ENCODE measurements around the gene C12orf50.
A peak's percentile ranks its signal among the peaks of the same experiment; 100 is the strongest.
"Not testable (repeated sequence)": the region's sequence is repeated elsewhere in the genome, so short reads cannot be mapped to it uniquely, and the experiment has no call there.

The C12orf50 gene, protein sequence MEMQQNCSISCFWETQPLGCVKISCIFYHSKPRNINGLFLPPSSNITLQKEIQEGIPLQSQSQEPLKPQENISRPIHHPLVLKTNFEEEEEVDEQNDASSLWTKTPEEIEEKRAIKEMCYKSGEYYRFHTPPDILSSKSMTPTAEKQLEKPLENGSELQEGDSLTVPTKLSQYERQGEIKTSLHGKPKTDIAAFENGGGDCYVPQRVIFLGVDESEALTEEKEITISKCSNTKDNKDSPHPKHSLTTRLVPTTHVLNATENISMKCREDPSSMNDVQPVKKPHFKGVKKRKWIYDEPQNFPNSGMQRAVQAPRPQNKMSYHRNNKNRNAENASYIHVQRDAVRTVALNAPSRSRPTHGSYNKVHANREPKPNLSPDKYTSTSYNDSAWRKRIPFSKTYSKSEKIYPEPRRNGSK

DNA sequence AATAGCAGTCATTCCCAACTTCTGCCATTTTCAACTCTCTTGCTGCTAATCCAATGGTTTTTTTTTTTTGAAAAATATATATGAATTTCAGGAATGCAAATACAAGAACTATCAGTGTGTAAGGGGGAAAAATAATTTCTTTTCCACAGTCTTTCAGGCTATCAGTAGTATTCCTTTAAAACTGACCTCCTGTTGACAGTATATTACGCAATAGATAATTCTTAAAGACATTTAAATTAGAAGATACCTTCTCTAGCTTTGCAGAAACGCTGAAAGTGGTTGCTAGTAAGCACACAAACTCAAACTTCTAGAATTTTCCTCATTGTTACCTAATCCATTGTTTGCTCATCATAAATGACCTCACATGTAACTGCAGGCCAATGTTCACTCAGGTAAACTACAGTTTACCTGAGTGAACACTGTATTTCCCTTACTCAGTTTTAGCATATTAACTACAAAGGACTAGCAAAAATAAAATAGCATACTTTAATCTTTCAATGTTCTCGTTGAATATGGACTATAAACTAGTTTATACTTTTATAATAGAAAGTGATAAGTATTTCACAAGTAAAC is at the start of gene C12orf50:
Gene C12orf50 (minus strand): TSS at position 309 of the 573 bp plus-strand sequence. CDS start 2,439 bp downstream, outside the sequence.
- DNase-seq (ENCODE audit: low read depth in 1 of 2, low spot score in 1 of 2), result no peak

GRCh38 chr12:88067301-88067700 is 38.1 kb upstream of the C12orf50 start:
- no peak for DNase-seq (ENCODE audit: low read depth in 1 of 2, low spot score in 1 of 2)

DNA sequence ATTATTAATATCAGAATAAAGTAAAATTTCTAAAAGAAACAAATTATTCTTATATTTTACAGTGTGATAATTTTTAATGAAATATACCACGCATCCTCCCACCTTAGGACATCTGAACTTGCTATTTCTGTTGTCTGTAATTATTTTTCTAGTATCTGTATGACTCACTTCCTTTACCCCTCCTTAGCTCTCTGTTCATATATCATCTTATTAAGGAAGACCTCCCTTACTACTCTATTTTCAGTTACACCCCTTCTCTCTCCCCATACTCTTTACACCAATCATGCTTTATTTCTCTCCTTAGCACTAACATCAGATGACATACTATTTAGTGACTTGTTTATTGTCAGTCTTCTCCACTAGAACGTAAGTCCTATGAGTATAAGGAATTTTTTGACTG is 34.2 kb upstream of the C12orf50 start:
- no peak for DNase-seq (ENCODE audit: low read depth in 1 of 2, low spot score in 1 of 2)

GRCh38 chr12:88062474-88062873 is 33.3 kb upstream of the C12orf50 start:
- DNase-seq (ENCODE audit: low read depth in 1 of 2, low spot score in 1 of 2), result no peak

- no peak for DNase-seq (ENCODE audit: low read depth in 1 of 2, low spot score in 1 of 2)
Observed at GRCh38 chr12:88058719-88059077, 29.5 kb upstream of the C12orf50 start.

- DNase-seq (ENCODE audit: low read depth in 1 of 2, low spot score in 1 of 2), result no peak
Observed at GRCh38 chr12:88057994-88058718, 29.0 kb upstream of the C12orf50 start.

DNA sequence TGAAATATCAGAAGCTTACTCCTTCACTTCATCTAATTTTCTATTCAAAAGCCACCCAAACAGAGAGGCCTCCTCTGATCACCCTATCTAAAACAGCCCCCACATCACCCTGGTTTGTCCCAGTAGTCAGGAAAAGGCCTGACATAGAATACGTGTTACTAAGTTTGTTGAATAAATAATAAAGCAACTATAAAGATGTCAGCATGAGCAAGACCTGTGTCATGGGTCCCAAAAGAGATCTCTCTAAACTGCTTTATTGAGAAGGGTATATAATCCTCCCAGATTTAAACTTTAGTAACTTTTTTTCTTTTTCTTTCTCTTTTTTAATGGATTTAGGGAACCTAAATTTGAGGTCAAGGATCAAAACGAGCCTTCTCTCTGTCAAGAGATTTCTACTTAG is 27.4 kb upstream of the C12orf50 start:
- DNase-seq (ENCODE audit: low read depth in 1 of 2, low spot score in 1 of 2), result no peak

DNA sequence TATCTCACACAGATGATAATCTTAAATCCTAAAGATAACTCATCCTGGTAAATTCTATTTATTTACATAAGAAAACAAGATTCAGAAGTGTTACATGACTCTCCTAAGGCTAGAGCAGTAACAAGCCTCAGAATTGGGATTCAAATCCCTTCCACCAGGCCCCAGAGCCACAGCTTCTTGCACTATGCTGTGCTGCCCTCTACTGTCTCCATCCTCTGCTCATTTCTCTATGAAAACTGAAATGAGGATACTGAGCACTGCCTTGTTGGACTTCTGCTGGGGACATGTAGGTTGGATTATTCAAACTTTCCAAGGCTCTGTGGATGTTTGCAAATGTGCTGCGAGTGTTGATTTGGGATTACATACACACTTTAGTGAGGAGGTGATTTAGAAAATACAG is 23.5 kb upstream of the C12orf50 start:
- no peak for DNase-seq (ENCODE audit: low read depth in 1 of 2, low spot score in 1 of 2)

- DNase-seq (ENCODE audit: low read depth in 1 of 2, low spot score in 1 of 2), result no peak
Observed at GRCh38 chr12:88044035-88044434, 14.8 kb upstream of the C12orf50 start.

GRCh38 chr12:88037770-88038169 is 8.6 kb upstream of the C12orf50 start:
- no peak for DNase-seq (ENCODE audit: low read depth in 1 of 2, low spot score in 1 of 2)

GRCh38 chr12:88036353-88036965 is 7.3 kb upstream of the C12orf50 start:
- no peak for DNase-seq (ENCODE audit: low read depth in 1 of 2, low spot score in 1 of 2)

- no peak for DNase-seq (ENCODE audit: low read depth in 1 of 2, low spot score in 1 of 2)
Observed at GRCh38 chr12:88035907-88036289, 6.7 kb upstream of the C12orf50 start.

DNA sequence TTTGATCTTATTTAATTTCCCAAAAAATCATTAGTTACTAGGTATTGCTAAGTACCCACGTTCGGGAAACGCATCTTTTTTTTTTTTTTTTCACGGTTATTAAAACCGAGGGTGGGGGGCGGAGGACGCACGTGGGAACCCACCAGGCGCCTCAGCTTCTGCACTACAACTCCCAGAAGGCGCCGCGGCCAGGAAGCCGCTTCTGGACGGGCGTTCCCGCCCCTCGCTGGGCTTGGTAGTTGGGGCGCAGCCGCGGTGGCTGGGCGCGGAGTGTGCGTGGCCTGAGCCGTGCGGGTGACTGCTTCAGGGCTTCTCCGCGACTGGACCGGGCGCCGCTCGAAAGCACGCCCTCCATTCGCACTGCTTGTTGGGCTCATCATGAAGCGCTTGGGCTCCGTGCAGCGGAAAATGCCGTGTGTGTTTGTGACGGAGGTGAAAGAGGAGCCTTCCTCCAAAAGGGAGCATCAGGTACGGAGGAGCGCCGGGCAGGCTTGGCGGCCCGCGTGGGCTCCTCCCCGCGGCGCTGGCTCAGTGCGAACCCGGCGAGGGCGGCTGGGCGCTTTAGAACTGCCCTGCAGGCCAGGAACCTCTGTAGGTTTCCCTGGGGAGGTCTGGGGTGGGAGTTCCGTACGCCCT is 6.2 kb upstream of the C12orf50 start:
- DNase-seq (ENCODE audit: low read depth in 1 of 2, low spot score in 1 of 2), result peak; percentile 67 to 84

DNA sequence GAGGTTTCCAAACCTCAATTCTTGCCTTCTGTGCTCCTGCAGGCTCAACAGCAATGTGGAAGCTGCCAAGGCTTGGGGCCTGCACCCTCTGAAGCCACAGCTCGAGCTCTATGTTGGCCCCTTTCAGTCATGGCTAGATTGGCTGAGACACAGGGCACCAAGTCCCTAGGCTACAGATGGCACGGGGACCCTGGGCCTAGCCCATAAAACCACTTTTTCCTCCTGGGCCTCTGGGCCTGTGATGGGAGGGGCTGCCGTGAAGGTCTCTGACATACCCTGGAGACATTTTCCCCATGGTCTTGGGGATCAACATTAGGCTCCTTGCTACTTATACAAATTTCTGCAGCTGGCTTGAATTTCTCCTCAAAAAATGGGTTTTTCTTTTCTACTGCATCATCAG is 2.0 kb upstream of the C12orf50 start:
- not testable (repeated sequence) for DNase-seq (ENCODE audit: low read depth in 1 of 2, low spot score in 1 of 2)

DNA sequence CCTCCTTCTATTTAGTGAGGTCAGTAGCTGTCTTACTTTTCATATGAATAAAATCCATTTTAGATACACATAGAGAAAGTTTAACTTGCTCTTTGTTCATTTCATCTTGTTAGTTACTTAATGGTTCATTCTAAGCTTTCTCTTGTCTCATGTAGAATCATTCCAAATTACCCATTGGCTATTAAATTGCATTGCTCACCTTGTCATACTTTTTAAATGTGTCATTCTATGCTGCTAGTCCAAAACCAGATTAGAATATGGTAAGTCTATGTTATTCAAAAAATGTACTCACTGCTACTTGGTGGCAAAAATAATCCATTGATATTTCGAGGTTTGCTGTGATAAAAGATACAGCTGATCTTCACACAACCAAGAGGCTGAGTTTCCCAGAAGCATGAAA is 3.0 kb downstream of the C12orf50 start:
- DNase-seq (ENCODE audit: low read depth in 1 of 2, low spot score in 1 of 2), result no peak

DNA sequence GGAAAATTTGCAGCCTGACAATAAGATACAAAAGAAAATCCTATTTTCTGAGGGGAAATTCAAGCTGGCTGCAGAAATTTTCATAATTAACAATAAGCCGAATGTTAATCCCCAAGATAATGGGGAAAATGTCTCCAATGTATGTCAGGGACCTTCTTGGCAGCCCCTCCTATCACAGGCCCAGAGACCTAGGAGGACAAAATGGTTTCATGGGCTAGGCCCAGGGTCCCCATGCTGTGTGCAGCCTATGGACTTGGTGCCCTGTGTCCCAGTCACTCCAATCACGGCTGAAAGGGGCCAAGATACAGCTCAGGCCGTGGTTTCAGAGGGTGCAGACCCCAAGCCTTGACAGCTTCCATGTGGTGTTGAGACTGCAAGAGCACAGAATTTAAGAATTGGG is 11.2 kb downstream of the C12orf50 start:
- no peak for DNase-seq (ENCODE audit: low read depth in 1 of 2, low spot score in 1 of 2)

DNA sequence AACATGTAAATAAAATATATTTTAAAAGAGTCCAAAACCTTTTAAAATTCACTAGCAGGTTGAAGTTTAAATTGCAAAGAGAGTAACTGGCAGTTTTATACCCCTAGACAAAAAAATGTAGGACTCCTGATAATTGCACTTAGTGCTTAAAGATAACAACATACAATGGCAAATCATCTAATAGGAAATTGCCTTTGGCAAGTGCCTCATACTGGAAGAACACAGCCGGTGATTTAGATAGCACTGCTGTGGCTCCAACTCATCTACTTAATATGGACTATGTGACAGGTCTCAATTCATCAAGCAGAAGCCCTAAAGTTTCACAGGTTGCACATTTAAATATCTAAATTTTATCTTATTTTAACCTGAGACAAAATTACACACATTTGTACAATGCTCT is 13.4 kb downstream of the C12orf50 start:
- no peak for DNase-seq (ENCODE audit: low read depth in 1 of 2, low spot score in 1 of 2)

GRCh38 chr12:88011755-88012154 is 17.4 kb downstream of the C12orf50 start:
- no peak for DNase-seq (ENCODE audit: low read depth in 1 of 2, low spot score in 1 of 2)

GRCh38 chr12:88006351-88006750 is 22.9 kb downstream of the C12orf50 start:
- no peak for DNase-seq (ENCODE audit: low read depth in 1 of 2, low spot score in 1 of 2)

- no peak for DNase-seq (ENCODE audit: low read depth in 1 of 2, low spot score in 1 of 2)
Observed at GRCh38 chr12:88001327-88001726, 27.9 kb downstream of the C12orf50 start.

DNA sequence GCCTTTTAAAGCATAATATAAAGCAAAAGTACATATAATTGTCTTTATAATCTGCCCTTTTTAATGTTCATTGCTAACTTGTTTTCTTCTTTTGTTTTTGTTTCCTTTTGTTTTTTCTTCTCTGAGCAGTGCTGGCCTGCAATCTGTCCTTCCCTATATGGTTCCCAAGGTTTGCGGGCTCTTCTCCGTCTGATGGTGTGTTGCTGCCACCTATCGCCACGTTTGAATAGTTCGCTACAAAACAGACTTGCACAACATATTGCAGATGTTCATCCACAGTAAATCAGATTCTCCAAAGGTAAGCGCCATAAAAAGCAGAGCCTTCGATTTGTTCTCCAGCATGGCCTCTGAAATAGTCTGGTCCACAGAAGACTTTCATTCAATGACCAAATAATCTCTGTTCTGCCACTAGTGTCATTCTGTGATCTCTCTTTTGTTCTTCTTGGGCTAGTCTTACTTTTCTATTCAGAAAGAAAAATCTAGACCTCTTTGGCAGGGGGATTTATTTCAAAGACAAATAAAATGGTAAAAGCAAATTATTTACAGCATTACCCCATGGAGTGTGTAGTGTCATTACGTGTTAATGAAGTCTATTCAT is 33.5 kb downstream of the C12orf50 start:
- no peak for DNase-seq (ENCODE audit: low read depth in 1 of 2, low spot score in 1 of 2)

Measured in stimulated activated CD4-positive, alpha-beta T cell treated with anti-CD3 and anti-CD28 coated beads, Interleukin-15, amount 100 ng/mL, for 1 hour (primary cell).